ENCODE results near the gene RCBTB1.

DNA sequence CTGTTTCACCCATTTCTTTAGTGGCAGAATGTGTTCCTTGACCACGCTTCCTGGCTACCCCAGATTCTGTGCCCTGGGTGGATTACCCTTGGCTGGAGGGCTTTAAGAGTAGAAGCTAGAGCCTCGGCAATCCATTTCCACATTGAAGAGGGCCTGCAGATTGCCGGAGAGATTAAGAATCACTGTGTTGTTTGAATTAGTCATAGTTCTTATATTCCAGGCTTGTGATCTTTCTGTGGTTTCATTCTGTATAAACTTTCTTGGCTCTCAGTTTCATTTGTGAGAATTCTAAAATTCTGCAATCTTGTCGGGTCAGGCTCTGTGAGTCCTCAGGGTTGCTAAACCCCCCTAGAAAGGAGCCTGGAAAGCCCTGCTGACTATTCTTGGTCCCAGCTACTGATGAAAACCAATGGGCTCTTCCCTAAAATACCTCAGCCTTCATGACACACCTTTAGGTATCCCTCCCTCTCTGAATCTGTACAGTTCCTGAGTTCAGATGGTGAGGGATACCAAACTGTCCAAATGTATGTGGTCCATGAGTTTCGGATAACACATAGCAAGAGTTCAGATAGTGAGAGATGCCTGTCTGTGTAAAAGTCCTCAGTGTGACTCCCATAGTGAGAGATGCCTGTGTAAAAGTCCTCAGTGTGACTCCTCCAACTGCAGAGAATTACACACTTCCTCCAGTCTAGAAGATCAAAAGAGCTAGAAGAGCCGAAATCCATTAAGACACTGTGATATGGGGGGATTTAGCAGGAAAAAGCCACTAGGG is 85.3 kb downstream of the RCBTB1 start:
- TF ChIP-seq, protein P1, sequence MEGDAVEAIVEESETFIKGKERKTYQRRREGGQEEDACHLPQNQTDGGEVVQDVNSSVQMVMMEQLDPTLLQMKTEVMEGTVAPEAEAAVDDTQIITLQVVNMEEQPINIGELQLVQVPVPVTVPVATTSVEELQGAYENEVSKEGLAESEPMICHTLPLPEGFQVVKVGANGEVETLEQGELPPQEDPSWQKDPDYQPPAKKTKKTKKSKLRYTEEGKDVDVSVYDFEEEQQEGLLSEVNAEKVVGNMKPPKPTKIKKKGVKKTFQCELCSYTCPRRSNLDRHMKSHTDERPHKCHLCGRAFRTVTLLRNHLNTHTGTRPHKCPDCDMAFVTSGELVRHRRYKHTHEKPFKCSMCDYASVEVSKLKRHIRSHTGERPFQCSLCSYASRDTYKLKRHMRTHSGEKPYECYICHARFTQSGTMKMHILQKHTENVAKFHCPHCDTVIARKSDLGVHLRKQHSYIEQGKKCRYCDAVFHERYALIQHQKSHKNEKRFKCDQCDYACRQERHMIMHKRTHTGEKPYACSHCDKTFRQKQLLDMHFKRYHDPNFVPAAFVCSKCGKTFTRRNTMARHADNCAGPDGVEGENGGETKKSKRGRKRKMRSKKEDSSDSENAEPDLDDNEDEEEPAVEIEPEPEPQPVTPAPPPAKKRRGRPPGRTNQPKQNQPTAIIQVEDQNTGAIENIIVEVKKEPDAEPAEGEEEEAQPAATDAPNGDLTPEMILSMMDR (IDR thresholded peaks at IDR 0.05 in 8 of 11, conservative IDR thresholded peaks at IDR 0.05 in 3 of 11): no peak
- TF ChIP-seq POLR2A (IDR thresholded peaks at IDR 0.05): no peak
- no peak for TF ChIP-seq POLR2AphosphoS5 (IDR thresholded peaks at IDR 0.05)
